GM20000 (cell line): Measurements from ENCODE around the gene ADGRB3.

Source experiments
- DNase-seq: peaks from one replicate; pipeline ENCODE4 v3.0.0; 2012; ENCODE audit warnings: low spot score
- CTCF ChIP-seq: IDR thresholded peaks from 2 replicates; pipeline ENCODE4 v1.5.1; 2012; ENCODE audit warnings: mild to moderate bottlenecking, control low read depth; ENCODE audit errors: extremely low read depth, missing control alignments

The ADGRB3 gene

GRCh38 chr6:68727699-68728098, 92.6 kb downstream of the ADGRB3 start:
- no peak for DNase-seq
- no peak for TF ChIP-seq CTCF

GRCh38 chr6:68728159-68728979, 93.3 kb downstream of the ADGRB3 start:
- no peak for DNase-seq
- TF ChIP-seq CTCF: no peak

GRCh38 chr6:68729377-68729903, 94.4 kb downstream of the ADGRB3 start:
- DNase-seq: no peak
- no peak for TF ChIP-seq CTCF

- no peak for TF ChIP-seq CTCF
- no peak for DNase-seq
Observed at GRCh38 chr6:68730291-68731054, 95.4 kb downstream of the ADGRB3 start.

- TF ChIP-seq CTCF: no peak
- DNase-seq: no peak
Observed at GRCh38 chr6:68732423-68732822, 97.3 kb downstream of the ADGRB3 start.

- no peak for DNase-seq
- no peak for TF ChIP-seq CTCF
Observed at GRCh38 chr6:68735866-68736265, 100.8 kb downstream of the ADGRB3 start.

GRCh38 chr6:68737061-68737460, 102.0 kb downstream of the ADGRB3 start:
- no peak for DNase-seq
- no peak for TF ChIP-seq CTCF
